Activated T-cell treated with anti-CD3 and anti-CD28 coated beads, Interleukin-2, amount 50 U/mL, for 4 hours (primary cell): Measurements from ENCODE around the gene CTRL. TPM values are rescaled to one million over a fixed set of nuclear protein-coding genes. Genes with fewer than 3 reads are reported as not detected.
A peak's percentile ranks its signal among the peaks of the same experiment; 100 is the strongest.
"Not testable (repeated sequence)": the region's sequence is repeated elsewhere in the genome, so short reads cannot be mapped to it uniquely, and the experiment has no call there.

Experiments
- ATAC-seq, 2 donors: fragments of 200-7000 bp; cut with Tn5 transposase; one replicate each; pipeline ENCODE4 v1.10.0; 2021
- DNase-seq: peaks from one replicate; pipeline ENCODE4 v3.0.0-alpha.2; 2020
- H3K27me3 Mint-ChIP-seq: one replicate; pipeline ENCODE4 v1.8.0; 2021; ENCODE audit warnings: low read depth, mixed read lengths
- H3K36me3 Mint-ChIP-seq: one replicate; pipeline ENCODE4 v1.8.0; 2022; ENCODE audit warnings: mixed read lengths; ENCODE audit not compliant: insufficient read depth
- H3K4me1 Mint-ChIP-seq: one replicate; pipeline ENCODE4 v1.8.0; 2021; ENCODE audit warnings: low read depth, mixed read lengths
- H3K4me3 Mint-ChIP-seq: one replicate; pipeline ENCODE4 v1.8.0; 2021; ENCODE audit warnings: mild to moderate bottlenecking, moderate library complexity, mixed read lengths
- H3K9me3 Mint-ChIP-seq: one replicate; pipeline ENCODE4 v1.8.0; 2021; ENCODE audit warnings: mixed read lengths
- total RNA-seq, 3 donors: library from RNA; stranded (reverse); gene quantifications; one replicate each; pipeline ENCODE4 v1.2.1, GENCODE V29; 2021

CTRL gene
- 10 to 100 TPM in 1 of 3 donors, 1 to 10 TPM in 2; 7.8 to 10.4 (median 8.8) TPM for total RNA-seq

GRCh38 chr16:67931712-67932461 is at the start of gene CTRL:
CTRL (minus strand) TSS chr16:67931862; CDS start chr16:67931852, 10 bp downstream.
- Mint-ChIP-seq H3K4me3 (no peak within 1 kb of the TSS), H3K9me3 (no peaks in the 10 kb centered on the region), H3K36me3 (peaks cover 17% of the 10 kb centered on the region), H3K4me1 (peaks cover 16% of the 10 kb centered on the region), H3K27me3 (no peaks in the 10 kb centered on the region)
- DNase-seq (no peak), ATAC-seq (no peak)

- DNase-seq, result no peak
Measured at GRCh38 chr16:67979955-67980678, 48.5 kb upstream of the CTRL start, which contains the start of gene DPEP3. DPEP3 (minus strand) TSS chr16:67980499; CDS start chr16:67980380, 119 bp downstream.

GRCh38 chr16:67977469-67978227 is 46.0 kb upstream of the CTRL start:
- Mint-ChIP-seq H3K4me3 (no peak overlapping the region), H3K9me3 (no peaks in the 10 kb centered on the region), H3K4me1 (peaks cover 1% of the 10 kb centered on the region), H3K36me3 (no peaks in the 10 kb centered on the region), H3K27me3 (no peaks in the 10 kb centered on the region)
- ATAC-seq (no peak), DNase-seq (no peak)

More at GRCh38 chr16:67979955-67980678, 48.5 kb upstream of the CTRL start, which contains the start of gene DPEP3:
- H3K36me3 Mint-ChIP-seq, result no peaks in the 10 kb centered on the region
- H3K27me3 Mint-ChIP-seq, result no peaks in the 10 kb centered on the region
- no peak within 1 kb of the TSS for H3K4me3 Mint-ChIP-seq
- H3K4me1 Mint-ChIP-seq, result peaks cover 23% of the 10 kb centered on the region
- ATAC-seq, result peak in 1 of 2 donors; percentile 16
- H3K9me3 Mint-ChIP-seq, result no peaks in the 10 kb centered on the region

GRCh38 chr16:67977005-67977404 is 45.3 kb upstream of the CTRL start:
- no peak for DNase-seq
- no peaks in the 10 kb centered on the region for H3K36me3 Mint-ChIP-seq

GRCh38 chr16:67976205-67976604 is 44.5 kb upstream of the CTRL start:
- DNase-seq, result no peak
- Mint-ChIP-seq H3K4me3 (no peak overlapping the region), H3K27me3 (no peaks in the 10 kb centered on the region), H3K4me1 (no peaks in the 10 kb centered on the region), H3K36me3 (no peaks in the 10 kb centered on the region), H3K9me3 (no peaks in the 10 kb centered on the region)
- ATAC-seq, result no peak

More at GRCh38 chr16:67977005-67977404, 45.3 kb upstream of the CTRL start:
- no peak for ATAC-seq
- H3K4me1 Mint-ChIP-seq, result no peaks in the 10 kb centered on the region
- H3K27me3 Mint-ChIP-seq, result no peaks in the 10 kb centered on the region
- no peaks in the 10 kb centered on the region for H3K9me3 Mint-ChIP-seq
- no peak overlapping the region for H3K4me3 Mint-ChIP-seq

GRCh38 chr16:67975321-67976105 is 43.9 kb upstream of the CTRL start:
- Mint-ChIP-seq H3K36me3 (no peaks in the 10 kb centered on the region), H3K27me3 (no peaks in the 10 kb centered on the region), H3K4me3 (no peak overlapping the region), H3K4me1 (no peaks in the 10 kb centered on the region), H3K9me3 (no peaks in the 10 kb centered on the region)
- no peak for ATAC-seq
- DNase-seq, result no peak

- not testable (repeated sequence) for DNase-seq, H3K36me3 Mint-ChIP-seq, ATAC-seq, H3K27me3 Mint-ChIP-seq, H3K4me3 Mint-ChIP-seq, H3K9me3 Mint-ChIP-seq
- H3K4me1 Mint-ChIP-seq, result peaks cover 10% of the 10 kb centered on the region
Measured at GRCh38 chr16:67972285-67972684, 40.6 kb upstream of the CTRL start.

- Mint-ChIP-seq H3K9me3 (no peaks in the 10 kb centered on the region), H3K36me3 (no peaks in the 10 kb centered on the region), H3K4me3 (no peak overlapping the region), H3K27me3 (no peaks in the 10 kb centered on the region), H3K4me1 (peaks cover 20% of the 10 kb centered on the region)
- ATAC-seq (no peak), DNase-seq (no peak)
Measured at GRCh38 chr16:67971111-67971510, 39.4 kb upstream of the CTRL start.

GRCh38 chr16:67969254-67970039 is 37.8 kb upstream of the CTRL start:
- Mint-ChIP-seq H3K36me3 (no peaks in the 10 kb centered on the region), H3K9me3 (no peaks in the 10 kb centered on the region), H3K4me1 (peaks cover 20% of the 10 kb centered on the region), H3K27me3 (no peaks in the 10 kb centered on the region), H3K4me3 (peak overlapping the region; percentile 97)
- ATAC-seq (peak in 1 of 2 donors; percentile 31), DNase-seq (no peak)

- Mint-ChIP-seq H3K4me3 (peak within 1 kb of the TSS; percentile 97), H3K4me1 (peaks cover 20% of the 10 kb centered on the region), H3K9me3 (no peaks in the 10 kb centered on the region), H3K36me3 (no peaks in the 10 kb centered on the region), H3K27me3 (no peaks in the 10 kb centered on the region)
- peak; percentile 88 to 89 for ATAC-seq
- peak; percentile 75 for DNase-seq
Measured at GRCh38 chr16:67968400-67969253, 37.0 kb upstream of the CTRL start, which contains the start of gene SLC12A4. SLC12A4 (minus strand) TSS chr16:67968637; CDS start chr16:67968553, 84 bp downstream.

- peak overlapping the region; percentile 97 for H3K4me3 Mint-ChIP-seq
- H3K4me1 Mint-ChIP-seq, result peaks cover 20% of the 10 kb centered on the region
- no peaks in the 10 kb centered on the region for H3K9me3 Mint-ChIP-seq
- ATAC-seq (peak; percentile 29 to 42), DNase-seq (no peak)
- no peaks in the 10 kb centered on the region for H3K27me3 Mint-ChIP-seq
- peaks cover under 1% of the 10 kb centered on the region for H3K36me3 Mint-ChIP-seq
Measured at GRCh38 chr16:67967958-67968399, 36.3 kb upstream of the CTRL start.
